Ovary (tissue), 9 donors: ENCODE measurements around the gene HDLBP. TPM values are rescaled to one million over a fixed set of nuclear protein-coding genes. Genes with fewer than 3 reads are reported as not detected.
"Not testable (repeated sequence)": the region's sequence is repeated elsewhere in the genome, so short reads cannot be mapped to it uniquely, and the experiment has no call there.

Experiments
- DNase-seq, 5 donors: peaks; one replicate each; pipeline ENCODE4 v3.0.0-alpha.2; 2019 to 2020
- H3K27ac ChIP-seq, 2 donors: fragments of 200-600 bp; one replicate each; pipeline versions ENCODE4 v1.5.1 to v1.8.0; 2019 to 2022
- H3K27me3 ChIP-seq: fragments of 200-600 bp; one replicate; pipeline ENCODE4 v1.8.0; 2022
- H3K36me3 ChIP-seq: fragments of 200-600 bp; sonication (generic); one replicate; pipeline ENCODE4 v1.5.1; 2019
- H3K4me1 ChIP-seq: one replicate; pipeline ENCODE4 v1.8.1; 2013; ENCODE audit warnings: mild to moderate bottlenecking, moderate library complexity; ENCODE audit not compliant: insufficient read depth
- H3K4me3 ChIP-seq: fragments of 200-600 bp; sonication (generic); one replicate; pipeline ENCODE4 v1.5.1; 2017
- H3K9me3 ChIP-seq, 2 donors: fragments of 200-600 bp in 1 of 2; sonication (generic) in 1 of 2; one replicate each; pipeline versions ENCODE4 v1.5.1 to v1.8.1; 2013 to 2019; ENCODE audit warnings: mild to moderate bottlenecking in 1 of 2, moderate library complexity in 1 of 2
- CTCF ChIP-seq, 3 donors: fragments of 450-650 bp in 2 of 3; fragments of 200-600 bp in 1 of 3; IDR thresholded peaks; one replicate each; pipeline versions ENCODE4 v1.5.1 to v1.8.0; 2016 to 2022; ENCODE audit warnings: antibody characterized with exemption in 3 of 3, mild to moderate bottlenecking in 1 of 3
- EP300 ChIP-seq: sonication (generic); formaldehyde crosslinking; IDR thresholded peaks from one replicate; pipeline ENCODE4 v1.6.1; 2017; ENCODE audit warnings: antibody characterized with exemption
- POLR2A ChIP-seq: fragments of 450-650 bp; IDR thresholded peaks from one replicate; pipeline ENCODE4 v1.6.1; 2017; ENCODE audit warnings: antibody characterized with exemption, mild to moderate bottlenecking, moderate library complexity
- WGBS, 3 donors: extraction: QIAGEN DNeasy Blood & Tissue Kit in 1 of 3; methylation state at CpG; one replicate each; pipeline versions ENCODE4 v1.1.5 to v1.1.7; 2013 to 2017; 5-methylcytosine and 5-hydroxymethylcytosine counted together
- intact Hi-C, 4 donors: fragments of 100-400 bp; cut with DNase I; formaldehyde crosslinking; loops; one replicate each; pipeline versions ENCODE4 v1.11.0 to v1.15.1; 2022 to 2023
- polyA plus RNA-seq, 2 donors: library from polyadenylated mRNA; stranded (reverse); fragments of 200-250 nt in 1 of 2; fragments of 350-450 nt in 1 of 2; fragmentation: Illumina TruSeq in 1 of 2; extraction: RNeasy Lipid Tissue Mini Kit (QIAGEN cat#74804) in 1 of 2; gene quantifications; one replicate each; pipeline ENCODE4 v1.2.3, GENCODE V29; 2013 to 2014
- total RNA-seq, 7 donors: library from RNA; depleted of rRNA in 2 of 7; stranded (reverse); fragments of >200 nt in 2 of 7; fragmentation: NEBNext Ultra II Directional in 3 of 7; extraction: Animal tissue kit (Norgen Biotek cat#: 25700) in 3 of 7; gene quantifications; one replicate each; pipeline versions ENCODE4 v1.1.0 to v1.2.4, GENCODE V29; 2016 to 2023
- donor health status: DM: no; HTN: no; CAD: no; lungs with moderate emphysema.
- donor health status: DM: no; HTN: no; CAD: no.
- donor health status: Bipolar disorder and iron deficiency.
- donor health status: DM: yes; HTN: yes; CAD: no.
- donor health status: DM: no; HTN: no; CAD: no.
- donor health status: DM: yes; HTN: yes; CAD: no.

The HDLBP gene
- total and polyA plus RNA-seq, 9 donors: 145 to 616 (median 359) TPM

GRCh38 chr2:241321886-241322285 lies 6.4 kb upstream of the HDLBP start:
- no peak overlapping the region for H3K4me3 ChIP-seq
- intact Hi-C loops: no loop called here
- WGBS, 3 donors: 42 to 49% (median 47%) methylated on average over 1 of the region's 1 CpG
- no peaks in the 10 kb centered on the region for H3K27me3 ChIP-seq
- no peaks in the 10 kb centered on the region for H3K36me3 ChIP-seq
- no peak overlapping the region for H3K27ac ChIP-seq
- no peaks in the 10 kb centered on the region for H3K9me3 ChIP-seq
- TF ChIP-seq EP300 (no peak), CTCF (IDR thresholded peaks at IDR 0.05) (no peak), POLR2A (no peak)
- no peak for DNase-seq
- H3K4me1 ChIP-seq: peaks cover 11% of the 10 kb centered on the region

- no peak for TF ChIP-seq POLR2A
- no peak for TF ChIP-seq EP300
- TF ChIP-seq CTCF (IDR thresholded peaks at IDR 0.05): no peak
- 8 to 21% (median 14%) methylated on average over 1 of the region's 1 CpG for WGBS, 3 donors
- Histone ChIP-seq H3K9me3 (no peaks in the 10 kb centered on the region), H3K27me3 (no peaks in the 10 kb centered on the region), H3K36me3 (no peaks in the 10 kb centered on the region), H3K4me1 (peaks cover 14% of the 10 kb centered on the region), H3K4me3 (no peak overlapping the region), H3K27ac (no peak overlapping the region)
- intact Hi-C loops: no loop called here
- DNase-seq: no peak
These were observed 5.6 kb upstream of the HDLBP start for GRCh38 chr2:241321033-241321432.

GRCh38 chr2:241320394-241320793 lies 4.9 kb upstream of the HDLBP start:
- DNase-seq: no peak
- H3K27me3 ChIP-seq: no peaks in the 10 kb centered on the region
- peaks cover 14% of the 10 kb centered on the region for H3K4me1 ChIP-seq
- TF ChIP-seq CTCF (IDR thresholded peaks at IDR 0.05) (no peak), EP300 (no peak), POLR2A (no peak)
- 85 to 90% (median 86%) methylated on average over 8 of the region's 8 CpGs for WGBS, 3 donors
- no peaks in the 10 kb centered on the region for H3K9me3 ChIP-seq
- H3K27ac ChIP-seq: no peak overlapping the region
- intact Hi-C loops: no loop called here
- no peak overlapping the region for H3K4me3 ChIP-seq
- H3K36me3 ChIP-seq: no peaks in the 10 kb centered on the region

- H3K27me3 ChIP-seq, H3K4me3 ChIP-seq, H3K36me3 ChIP-seq, DNase-seq, H3K9me3 ChIP-seq, intact Hi-C loops, H3K27ac ChIP-seq: not testable (repeated sequence)
- WGBS, 3 donors: 83 to 90% (median 89%) methylated on average over 6 of the region's 6 CpGs
- H3K4me1 ChIP-seq: peaks cover 13% of the 10 kb centered on the region
These were observed 3.4 kb upstream of the HDLBP start for GRCh38 chr2:241318830-241319229.

- no peak for DNase-seq
- no peak for TF ChIP-seq POLR2A
- no peak for TF ChIP-seq CTCF (IDR thresholded peaks at IDR 0.05)
- no peak for TF ChIP-seq EP300
- WGBS, 3 donors: 9 to 19% (median 15%) methylated on average over 4 of the region's 4 CpGs
- intact Hi-C loops: no loop called here
- H3K4me1 ChIP-seq: peaks cover 18% of the 10 kb centered on the region
- H3K9me3 ChIP-seq: no peaks in the 10 kb centered on the region
- no peaks in the 10 kb centered on the region for H3K27me3 ChIP-seq
- no peak overlapping the region for H3K27ac ChIP-seq
- H3K4me3 ChIP-seq: no peak overlapping the region
- no peaks in the 10 kb centered on the region for H3K36me3 ChIP-seq
These were observed 1.9 kb upstream of the HDLBP start for GRCh38 chr2:241317391-241317790.
